Kidney capillary endothelial cell (primary cell): ENCODE measurements around the gene IL23R.

Experiments used
- DNase-seq: peaks from one replicate; pipeline ENCODE4 v3.0.0-alpha.2; 2018; ENCODE audit warnings: low spot score

Gene IL23R

GRCh38 chr1:67242016-67242415 lies 75.8 kb downstream of the IL23R start:
- no peak for DNase-seq

GRCh38 chr1:67250051-67250653 lies 83.9 kb downstream of the IL23R start:
- DNase-seq: no peak

- no peak for DNase-seq
These were observed 90.3 kb downstream of the IL23R start for GRCh38 chr1:67256291-67257172.

- DNase-seq: no peak
These were observed 90.9 kb downstream of the IL23R start for GRCh38 chr1:67257173-67257535.

GRCh38 chr1:67261680-67262079 lies 95.4 kb downstream of the IL23R start:
- DNase-seq: no peak

GRCh38 chr1:67262735-67263134 lies 96.5 kb downstream of the IL23R start:
- no peak for DNase-seq

- no peak for DNase-seq
These were observed 97.9 kb downstream of the IL23R start for GRCh38 chr1:67264152-67264551.

GRCh38 chr1:67264899-67265298 lies 98.6 kb downstream of the IL23R start:
- peak; percentile 17 for DNase-seq

GRCh38 chr1:67269061-67269460 lies 102.8 kb downstream of the IL23R start:
- no peak for DNase-seq

- no peak for DNase-seq
These were observed 104.3 kb downstream of the IL23R start for GRCh38 chr1:67270541-67270940.

- no peak for DNase-seq
These were observed 107.3 kb downstream of the IL23R start for GRCh38 chr1:67273591-67273990.

- no peak for DNase-seq
These were observed 108.5 kb downstream of the IL23R start for GRCh38 chr1:67274623-67275325.

GRCh38 chr1:67280696-67281095 lies 114.4 kb downstream of the IL23R start:
- no peak for DNase-seq

- DNase-seq: no peak
These were observed 115.0 kb downstream of the IL23R start for GRCh38 chr1:67281244-67281643.

GRCh38 chr1:67285780-67286488 lies 119.7 kb downstream of the IL23R start:
- DNase-seq: no peak

- DNase-seq: no peak
These were observed 124.0 kb downstream of the IL23R start for GRCh38 chr1:67290236-67290635.

- DNase-seq: no peak
These were observed 128.8 kb downstream of the IL23R start for GRCh38 chr1:67294836-67295617.

GRCh38 chr1:67298762-67299161 lies 132.5 kb downstream of the IL23R start:
- no peak for DNase-seq

- DNase-seq: no peak
These were observed 133.0 kb downstream of the IL23R start for GRCh38 chr1:67299296-67299695.

GRCh38 chr1:67300561-67300960 lies 134.3 kb downstream of the IL23R start:
- DNase-seq: no peak

GRCh38 chr1:67304023-67304422 lies 137.8 kb downstream of the IL23R start:
- DNase-seq: no peak

- no peak for DNase-seq
These were observed 140.3 kb downstream of the IL23R start for GRCh38 chr1:67306547-67306946.
